Ammon's horn (tissue), 1 donor: ENCODE data around the gene SUSD4.

Source experiments
- DNase-seq: peaks from one replicate; pipeline ENCODE4 v3.0.0-alpha.2; 2016; ENCODE audit warnings: low spot score

The SUSD4 gene

DNA sequence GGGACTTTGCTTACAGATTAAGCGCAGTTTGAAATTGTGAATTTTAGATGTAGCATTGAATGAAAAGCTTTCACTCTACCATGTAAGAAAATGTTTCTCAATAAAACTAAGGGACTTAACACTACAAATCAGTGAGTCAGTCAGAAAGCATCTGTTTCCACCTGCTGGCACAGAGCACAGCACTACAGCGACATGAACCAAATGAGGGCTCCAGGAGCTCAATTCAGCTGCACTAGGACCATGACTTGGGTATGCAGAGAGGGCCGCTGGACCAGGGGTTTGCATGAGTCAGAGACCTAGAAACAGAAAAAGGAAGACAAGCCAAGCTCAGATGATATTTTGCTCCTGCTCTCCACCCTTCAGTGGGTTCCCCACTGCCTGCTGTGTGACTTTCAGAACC is 5.2 kb downstream of the SUSD4 start:
- DNase-seq, result no peak

GRCh38 chr1:223355699-223356098 is 8.3 kb downstream of the SUSD4 start:
- DNase-seq, result no peak

DNA sequence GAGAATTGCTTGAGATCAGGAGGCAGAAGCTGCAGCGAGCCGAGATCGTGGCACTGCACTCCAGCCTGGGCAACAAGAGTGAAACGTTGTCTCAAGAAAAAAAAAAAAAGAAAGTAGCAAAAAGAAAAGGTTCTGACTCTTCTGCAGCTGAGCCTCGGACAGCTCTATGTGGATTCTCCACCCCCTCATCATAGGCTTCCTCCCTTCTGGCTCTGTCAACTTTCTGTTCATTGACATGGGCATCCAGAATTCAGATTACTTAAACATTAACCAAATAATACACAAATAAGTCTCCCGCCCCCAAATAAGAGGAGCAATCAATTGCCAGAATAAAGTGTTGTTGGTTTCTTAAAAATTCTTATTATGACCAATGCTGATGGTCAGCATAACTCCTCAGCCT is 10.0 kb downstream of the SUSD4 start:
- no peak for DNase-seq

DNA sequence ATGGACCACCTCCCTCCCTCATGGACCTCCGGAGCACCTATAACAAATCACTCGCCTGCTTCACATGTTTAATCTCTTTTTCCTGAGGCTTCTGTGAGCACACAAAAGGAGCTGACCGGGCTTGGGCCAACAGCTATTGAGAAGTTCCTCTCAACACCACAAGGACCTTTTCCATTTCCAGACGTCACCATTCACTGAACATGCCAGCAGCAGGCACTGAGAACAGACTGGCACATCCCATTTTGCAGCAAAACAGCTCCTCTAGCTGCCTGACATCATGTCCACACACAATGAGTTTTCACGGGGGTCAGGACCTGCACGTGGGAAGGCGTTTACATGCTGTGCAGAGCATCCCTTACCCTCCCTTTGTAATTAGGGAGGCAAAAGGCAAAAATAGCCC is 11.0 kb downstream of the SUSD4 start:
- no peak for DNase-seq

DNA sequence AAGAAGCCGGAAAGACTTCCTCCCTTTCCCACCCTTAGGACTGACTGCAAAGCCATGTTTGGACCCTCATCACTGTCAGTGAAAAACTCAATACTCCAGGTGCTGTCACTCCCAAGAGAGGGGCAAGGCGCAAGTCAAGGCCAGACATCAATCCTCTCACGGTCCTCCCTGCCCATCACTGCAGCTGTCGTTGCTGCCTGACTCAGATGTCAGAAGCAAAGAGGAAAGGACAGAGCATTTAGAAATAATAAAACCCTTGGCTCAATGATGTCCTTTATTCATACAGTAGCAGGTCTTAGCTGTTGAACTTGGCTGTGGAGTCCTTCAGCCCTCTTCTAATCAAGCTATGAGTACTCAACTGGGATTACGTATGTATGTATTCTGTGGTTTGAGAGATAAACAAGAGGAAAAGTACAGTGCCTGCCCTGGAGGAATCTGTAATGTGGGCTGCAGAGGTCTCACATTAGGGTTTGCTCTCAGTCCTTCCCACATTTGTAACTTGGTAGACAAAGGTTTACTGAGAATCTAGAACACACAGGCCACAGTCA is 13.5 kb downstream of the SUSD4 start:
- no peak for DNase-seq

GRCh38 chr1:223349241-223349640 is 14.7 kb downstream of the SUSD4 start:
- no peak for DNase-seq

DNA sequence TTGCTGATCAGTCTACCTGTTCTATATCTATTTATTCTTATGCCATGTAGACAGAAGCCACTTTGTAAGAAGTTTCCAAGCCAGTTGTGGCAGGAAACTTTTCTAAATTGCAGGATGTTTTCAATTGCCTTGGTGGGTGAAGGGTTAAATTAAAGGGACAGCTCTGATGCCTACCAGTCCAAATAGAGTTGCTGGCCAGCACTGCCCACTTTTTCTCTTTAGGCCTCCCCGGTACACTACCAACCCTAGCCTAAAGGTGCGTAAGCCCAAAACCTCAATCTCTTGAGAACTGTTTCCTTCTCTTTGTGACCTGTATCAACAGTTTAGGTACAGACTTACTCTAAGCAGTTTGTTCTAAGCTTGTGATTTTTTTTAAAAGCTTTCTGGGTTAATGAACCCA is 15.5 kb downstream of the SUSD4 start:
- no peak for DNase-seq

- DNase-seq, result no peak
Observed at GRCh38 chr1:223347583-223347982, 16.4 kb downstream of the SUSD4 start.

- no peak for DNase-seq
Observed at GRCh38 chr1:223346311-223346710, 17.7 kb downstream of the SUSD4 start.

DNA sequence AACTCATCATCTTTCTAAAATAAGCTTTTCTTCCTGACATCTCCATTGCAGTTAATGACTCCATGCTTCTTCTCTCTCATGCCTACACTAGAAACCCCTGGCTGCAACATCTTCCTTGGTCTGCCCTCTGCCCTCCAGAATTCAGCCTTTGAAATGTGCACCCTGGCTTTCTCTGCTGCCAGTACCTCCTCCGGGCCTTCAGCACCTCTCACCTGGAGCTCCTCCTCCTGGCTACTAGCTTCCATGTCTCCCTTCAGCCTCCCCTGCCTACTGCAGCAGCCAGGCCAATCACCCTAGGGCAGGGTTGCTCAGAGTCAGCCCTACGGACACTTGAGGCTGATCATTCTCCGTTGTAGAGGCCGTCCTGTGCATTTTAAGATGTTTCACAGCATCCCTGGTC is 18.3 kb downstream of the SUSD4 start:
- DNase-seq, result no peak

- DNase-seq, result no peak
Observed at GRCh38 chr1:223344491-223344890, 19.5 kb downstream of the SUSD4 start.

- DNase-seq, result no peak
Observed at GRCh38 chr1:223343692-223344091, 20.3 kb downstream of the SUSD4 start.

DNA sequence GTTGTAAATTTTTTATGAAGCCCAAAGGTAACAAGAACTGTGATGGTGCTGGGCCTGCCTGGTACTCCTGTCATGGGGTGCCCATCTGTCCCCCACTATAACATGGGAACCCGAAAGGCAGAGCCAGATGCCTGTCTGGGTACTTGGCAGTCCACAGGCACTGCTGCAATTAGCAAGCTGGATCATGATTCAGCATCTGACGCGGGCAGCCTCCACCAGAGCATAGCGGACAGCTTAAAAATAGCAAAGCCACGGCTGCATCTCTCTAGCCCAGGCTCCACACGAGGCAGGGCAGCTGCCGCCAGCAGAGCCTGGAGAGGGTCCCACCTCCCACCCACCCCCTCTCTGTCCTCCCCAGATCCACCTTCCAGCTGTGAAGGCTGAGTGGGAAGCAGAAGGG is 22.9 kb downstream of the SUSD4 start:
- DNase-seq, result peak; percentile 74

DNA sequence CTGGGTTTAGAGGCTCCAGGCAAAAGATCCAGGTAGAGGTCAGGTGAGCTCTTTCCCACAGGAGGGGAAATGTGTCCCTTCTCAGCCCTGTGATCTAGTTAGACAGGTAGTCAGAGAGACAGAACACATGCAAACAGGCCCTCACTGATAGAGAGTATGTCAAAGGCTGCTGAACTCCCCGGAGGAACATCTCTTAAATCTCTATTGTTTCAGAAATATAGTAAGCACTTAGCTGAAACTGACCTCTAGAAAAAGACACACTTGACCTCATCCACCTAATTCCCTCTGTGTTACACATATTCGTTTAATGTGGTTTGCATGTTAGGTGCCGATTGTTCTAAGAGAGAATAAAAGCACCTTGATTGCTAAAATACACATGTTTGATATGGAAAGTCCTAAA is 23.3 kb downstream of the SUSD4 start:
- DNase-seq, result no peak

GRCh38 chr1:223339861-223340260 is 24.1 kb downstream of the SUSD4 start:
- DNase-seq, result no peak

DNA sequence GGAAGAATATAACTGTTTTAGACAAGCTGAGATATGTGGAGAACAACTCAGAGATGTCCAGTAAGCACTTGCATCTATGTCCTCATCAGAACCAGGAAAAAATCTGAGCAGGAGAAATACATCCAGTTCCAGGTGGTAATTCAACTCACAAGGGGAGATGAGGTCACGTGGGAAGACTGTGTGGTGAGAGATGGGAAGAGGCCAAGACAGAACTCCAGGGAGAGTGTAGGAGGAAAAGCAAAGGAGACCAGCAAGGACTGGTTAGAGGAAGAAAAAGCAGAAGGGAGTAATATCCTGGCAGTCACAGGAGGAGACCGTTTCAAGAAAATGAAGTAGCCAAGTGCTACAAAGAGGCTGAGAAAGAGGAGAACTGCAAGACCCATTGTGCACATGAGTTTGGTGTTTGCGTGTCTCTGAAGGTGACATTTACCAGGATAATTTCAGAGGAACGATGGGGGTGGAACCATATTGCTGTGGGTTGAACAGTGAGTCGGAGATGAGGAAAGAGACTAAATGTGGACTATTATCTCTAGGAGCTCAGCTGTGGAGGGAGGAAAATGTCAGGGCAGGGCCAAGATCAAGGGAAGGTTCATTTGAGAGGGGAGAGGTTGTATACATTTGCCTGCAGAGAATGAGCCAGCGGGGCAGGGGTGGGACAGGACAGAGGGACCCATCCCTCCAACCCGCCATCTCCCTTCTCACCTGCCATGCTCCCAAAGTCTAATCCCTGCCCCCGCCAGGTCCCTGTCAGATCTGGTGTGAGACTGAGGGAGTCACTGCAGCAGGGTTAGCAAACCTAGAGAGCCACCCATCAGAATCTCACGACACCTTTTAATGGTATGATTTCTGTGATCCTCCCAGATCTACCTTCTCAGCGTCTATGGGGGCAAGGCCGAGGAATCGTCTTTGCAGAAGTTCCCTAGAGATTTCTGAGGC is 24.9 kb downstream of the SUSD4 start:
- DNase-seq, result peak; percentile 33

DNA sequence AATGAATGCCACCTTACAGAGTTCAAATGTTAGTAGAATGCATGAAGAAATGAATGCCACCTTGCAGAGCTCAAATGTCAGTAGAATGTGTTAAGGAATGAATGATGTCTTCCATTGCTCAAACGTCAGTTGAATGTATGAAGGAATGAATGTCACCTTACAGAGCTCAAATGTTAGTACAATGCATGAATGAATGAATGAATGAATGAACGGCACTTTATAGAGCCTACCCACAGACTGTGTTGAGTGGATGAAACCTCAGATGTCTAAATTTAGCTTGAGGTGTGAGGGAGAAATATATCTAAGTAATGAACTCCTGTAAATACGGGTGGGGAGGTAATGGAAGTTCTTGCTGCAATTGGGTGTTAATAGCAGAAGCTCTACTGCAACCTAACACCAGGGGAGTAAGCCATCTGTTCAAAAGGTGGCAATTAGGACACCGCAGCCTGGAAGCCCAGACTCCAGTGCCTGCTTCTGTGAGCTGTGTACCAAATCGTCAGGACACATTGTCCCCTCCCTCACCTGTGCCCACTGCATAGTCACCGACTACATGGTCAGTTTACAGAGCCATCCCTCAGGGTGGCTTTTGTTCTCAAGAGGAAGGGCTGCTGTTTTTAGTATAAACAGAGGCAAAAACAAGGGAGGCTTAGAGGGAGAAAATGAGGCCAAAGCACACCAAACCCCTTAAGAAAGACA is 26.7 kb downstream of the SUSD4 start:
- DNase-seq, result no peak

DNA sequence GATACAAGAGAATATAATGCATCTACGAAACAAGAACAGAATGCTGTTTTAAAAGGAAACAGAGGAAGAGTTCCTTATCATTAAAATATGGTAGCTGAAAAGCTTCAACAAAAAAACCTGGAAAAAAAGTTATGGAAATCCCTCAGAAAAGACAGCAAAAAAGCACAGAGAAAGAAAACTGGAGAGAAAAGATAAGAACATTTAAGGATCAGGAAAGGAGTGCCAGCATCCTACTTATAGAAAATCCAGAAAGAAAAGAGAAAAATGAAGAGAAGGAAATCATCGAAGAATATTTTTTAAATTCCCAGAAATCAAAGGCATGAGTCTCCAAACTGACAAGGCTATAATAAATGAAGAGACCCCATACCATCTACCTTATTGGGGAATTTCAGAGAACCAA is 29.8 kb downstream of the SUSD4 start:
- no peak for DNase-seq

DNA sequence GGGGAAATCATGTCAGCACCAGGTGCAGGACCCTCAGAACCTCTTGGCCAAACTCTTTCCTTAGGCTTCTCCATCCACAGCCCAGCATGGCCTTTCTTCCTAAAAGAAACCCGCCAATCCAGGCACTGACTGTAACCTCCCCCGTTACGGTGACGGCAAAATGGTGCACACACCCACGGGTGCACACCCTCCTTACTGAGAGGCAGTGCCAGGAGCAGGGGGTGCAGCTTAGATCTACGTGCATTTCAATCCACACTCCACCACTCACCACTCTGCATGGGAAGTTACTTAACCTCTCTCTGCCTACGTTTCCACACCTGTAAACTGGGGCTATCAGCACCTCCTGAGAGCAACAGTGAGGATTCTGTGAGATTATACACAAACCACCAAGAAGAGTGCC is 31.0 kb downstream of the SUSD4 start:
- peak; percentile 34 for DNase-seq

GRCh38 chr1:223331929-223332328 is 32.0 kb downstream of the SUSD4 start:
- no peak for DNase-seq

DNA sequence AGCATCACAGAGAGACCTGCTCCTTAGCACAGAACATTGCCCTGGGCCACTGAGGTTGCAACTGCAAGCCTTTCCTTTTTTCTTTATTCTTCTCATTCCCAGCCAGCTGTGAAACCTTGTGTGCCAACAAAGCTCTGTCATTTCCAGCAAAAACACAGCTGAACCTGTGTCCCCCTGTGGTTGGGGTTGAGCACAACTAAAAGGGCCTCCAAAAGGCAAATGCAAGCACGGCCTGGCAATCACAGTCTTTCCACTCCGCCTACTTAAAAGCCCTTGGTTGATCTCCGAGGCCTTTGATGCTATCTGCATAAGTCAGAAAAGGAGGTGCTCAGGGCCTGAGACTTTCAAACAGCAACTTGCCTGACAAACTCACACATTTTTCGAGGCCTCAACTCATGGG is 32.7 kb downstream of the SUSD4 start:
- DNase-seq, result no peak

DNA sequence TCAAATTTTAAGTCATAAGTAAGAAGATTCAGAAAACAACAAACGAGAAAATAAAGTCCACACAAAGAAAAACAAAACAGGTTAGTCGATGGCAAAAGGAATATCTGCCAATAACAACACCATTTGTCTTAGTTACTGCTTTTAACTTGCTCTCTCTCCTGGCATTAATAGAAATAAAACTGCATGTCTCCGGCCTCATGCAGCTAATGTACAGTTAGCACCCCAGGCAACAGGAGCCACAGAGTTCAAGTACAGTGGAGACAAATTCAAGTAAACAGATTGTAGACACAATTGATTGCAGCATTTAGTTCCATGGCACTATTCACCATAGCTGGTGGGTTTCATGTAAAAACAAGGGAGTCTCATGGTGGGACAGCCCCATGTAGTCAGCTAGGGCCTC is 33.5 kb downstream of the SUSD4 start:
- no peak for DNase-seq
